Stomach (tissue), 4 donors: ENCODE data around the gene NFIX.

Experiments
- EP300 ChIP-seq: sonication (generic); formaldehyde crosslinking; IDR thresholded peaks from one replicate; pipeline ENCODE4 v1.6.1; 2017; ENCODE audit warnings: antibody characterized with exemption
- POLR2A ChIP-seq, 4 donors: fragments of 450-650 bp; IDR thresholded peaks; one replicate each; pipeline ENCODE4 v1.6.1; 2016; ENCODE audit warnings: antibody characterized with exemption in 4 of 4, control low read depth in 2 of 4, mild to moderate bottlenecking in 1 of 4, moderate library complexity in 1 of 4
- POLR2AphosphoS5 ChIP-seq, 3 donors: sonication (generic); formaldehyde crosslinking; IDR thresholded peaks; one replicate each; pipeline ENCODE4 v1.6.1; 2016; ENCODE audit warnings: antibody characterized with exemption in 3 of 3
- TF ChIP-seq, protein P1 (sequence below), 7 experiments: fragments of 450-650 bp in 4 of 7; fragments of 200-600 bp in 3 of 7; sonication (generic) in 3 of 7; IDR thresholded peaks; one replicate each; pipeline ENCODE4 v1.5.1; 2016 to 2019; ENCODE audit warnings: antibody characterized with exemption in 7 of 7, control low read depth in 2 of 7, mild to moderate bottlenecking in 1 of 7

GRCh38 chr19:13014921-13015280 is 19.6 kb downstream of the NFIX start:
- TF ChIP-seq, protein P1, sequence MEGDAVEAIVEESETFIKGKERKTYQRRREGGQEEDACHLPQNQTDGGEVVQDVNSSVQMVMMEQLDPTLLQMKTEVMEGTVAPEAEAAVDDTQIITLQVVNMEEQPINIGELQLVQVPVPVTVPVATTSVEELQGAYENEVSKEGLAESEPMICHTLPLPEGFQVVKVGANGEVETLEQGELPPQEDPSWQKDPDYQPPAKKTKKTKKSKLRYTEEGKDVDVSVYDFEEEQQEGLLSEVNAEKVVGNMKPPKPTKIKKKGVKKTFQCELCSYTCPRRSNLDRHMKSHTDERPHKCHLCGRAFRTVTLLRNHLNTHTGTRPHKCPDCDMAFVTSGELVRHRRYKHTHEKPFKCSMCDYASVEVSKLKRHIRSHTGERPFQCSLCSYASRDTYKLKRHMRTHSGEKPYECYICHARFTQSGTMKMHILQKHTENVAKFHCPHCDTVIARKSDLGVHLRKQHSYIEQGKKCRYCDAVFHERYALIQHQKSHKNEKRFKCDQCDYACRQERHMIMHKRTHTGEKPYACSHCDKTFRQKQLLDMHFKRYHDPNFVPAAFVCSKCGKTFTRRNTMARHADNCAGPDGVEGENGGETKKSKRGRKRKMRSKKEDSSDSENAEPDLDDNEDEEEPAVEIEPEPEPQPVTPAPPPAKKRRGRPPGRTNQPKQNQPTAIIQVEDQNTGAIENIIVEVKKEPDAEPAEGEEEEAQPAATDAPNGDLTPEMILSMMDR (IDR thresholded peaks at IDR 0.05): no peak
- TF ChIP-seq EP300: no peak
- no peak for TF ChIP-seq POLR2A (IDR thresholded peaks at IDR 0.05)
- no peak for TF ChIP-seq POLR2AphosphoS5 (IDR thresholded peaks at IDR 0.05)
